Measurements from ENCODE around the gene C14orf93. TPM values are rescaled to one million over a fixed set of nuclear protein-coding genes. Genes with fewer than 3 reads are reported as not detected.

Gene C14orf93
- total RNA-seq, 1 experiment from 2014 or later: 8.2 TPM

DNA sequence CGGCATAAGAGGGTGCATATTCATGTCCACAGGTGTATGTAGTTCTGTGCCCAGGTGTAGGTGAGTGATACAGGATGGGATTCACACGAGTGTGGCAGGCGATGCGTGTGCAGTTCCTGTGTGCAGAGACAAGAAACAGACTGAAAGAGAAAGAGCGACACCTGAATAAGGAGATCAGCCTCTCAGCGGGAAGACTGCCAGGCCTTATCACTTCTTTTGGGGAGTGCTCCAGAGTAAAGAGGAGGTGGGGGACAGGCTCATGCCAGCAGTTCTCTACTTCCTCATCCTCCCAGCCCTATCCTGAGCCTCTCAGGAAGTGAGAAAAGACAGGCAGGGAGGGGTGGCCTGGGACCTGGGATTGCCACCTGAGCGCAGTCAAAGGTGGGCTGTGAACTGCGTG is 34.9 kb upstream of the C14orf93 start:
- no CpG with 5 or more reads among the region's 8 CpGs for whole genome bisulfite sequencing (ENCODE audit: extremely low coverage, insufficient read length, low lambda C conversion rate)
- H3K18ac ChIP-seq (ENCODE audit: insufficient read length, low read depth, low read length): no peak overlapping the region

More for the DNA sequence above, 34.9 kb upstream of the C14orf93 start:
- Histone ChIP-seq H3T11ph (ENCODE audit: low read length) (no peak overlapping the region), H2BK15ac (ENCODE audit: low read depth, low read length) (no peak overlapping the region), H4K91ac (ENCODE audit: insufficient read length, low read depth, low read length) (no peak overlapping the region), H2AK5ac (ENCODE audit: insufficient read length, low read length) (no peak overlapping the region), H3K27ac (ENCODE audit: insufficient read length, low read depth, low read length) (no peak overlapping the region), H3K27me3 (ENCODE audit: insufficient read depth, low read length) (no peaks in the 10 kb centered on the region), H3K4me2 (ENCODE audit: insufficient read depth, insufficient read length, low read length) (no peak overlapping the region), H4K20me1 (ENCODE audit: control insufficient read depth, insufficient read depth, insufficient read length) (no peaks in the 10 kb centered on the region), H2BK20ac (ENCODE audit: low read depth, low read length, poor library complexity, severe bottlenecking) (no peak overlapping the region), H3K4ac (ENCODE audit: low read depth, low read length) (no peak overlapping the region), H3K4me1 (ENCODE audit: insufficient read depth, low read length) (no peaks in the 10 kb centered on the region), H3K23ac (ENCODE audit: insufficient read length, low read depth, low read length) (no peak overlapping the region), H2BK120ac (ENCODE audit: low read depth, low read length, poor library complexity, severe bottlenecking) (no peak overlapping the region), H3K56ac (ENCODE audit: insufficient read length, low read depth, low read length) (no peak overlapping the region), H4K5ac (ENCODE audit: insufficient read length, low read depth, low read length) (no peak overlapping the region), H2BK12ac (ENCODE audit: insufficient read length, low read depth, low read length) (no peak overlapping the region), H4K8ac (replicated peaks; ENCODE audit: insufficient read length, low read depth, low read length) (no peak overlapping the region), H3K9ac (ENCODE audit: extremely low read depth, insufficient read length, low read length) (no peak overlapping the region), H2BK5ac (ENCODE audit: insufficient read length, low read length) (no peak overlapping the region), H3K23me2 (ENCODE audit: insufficient read length, low read depth, low read length, poor library complexity, severe bottlenecking) (no peaks in the 10 kb centered on the region), H3K14ac (ENCODE audit: insufficient read depth, low read length) (no peak overlapping the region), H3K79me1 (ENCODE audit: insufficient read depth, low read depth, low read length, poor library complexity, severe bottlenecking) (no peaks in the 10 kb centered on the region), H3K9me3 (ENCODE audit: control insufficient read depth, low read depth, low read length) (no peaks in the 10 kb centered on the region), H2AFZ (ENCODE audit: low read length) (no peak overlapping the region), H3K79me2 (ENCODE audit: insufficient read depth, low read length) (no peaks in the 10 kb centered on the region)
- Mint-ChIP-seq H3K9me3 (no peaks in the 10 kb centered on the region), H3K4me3 (peak overlapping the region in 1 of 2 experiments; percentile 19; a peak in 1 of 5 replicates), H3K4me1 (peaks cover 6 to 15% of the 10 kb centered on the region in 2 experiments), H3K27me3 (ENCODE audit: low read depth) (peaks cover 1% of the 10 kb centered on the region; the same call in 1 of the 2 replicates), H3K36me3 (ENCODE audit: insufficient read depth in 1 of 3, low read depth in 3 of 3) (peaks cover 7 to 17% (median 16%) of the 10 kb centered on the region in 3 experiments), H3K27ac (peak overlapping the region in 2 of 3 experiments; percentile 9 to 36; a peak in 3 of 7 replicates)
- TF ChIP-seq, protein P1, sequence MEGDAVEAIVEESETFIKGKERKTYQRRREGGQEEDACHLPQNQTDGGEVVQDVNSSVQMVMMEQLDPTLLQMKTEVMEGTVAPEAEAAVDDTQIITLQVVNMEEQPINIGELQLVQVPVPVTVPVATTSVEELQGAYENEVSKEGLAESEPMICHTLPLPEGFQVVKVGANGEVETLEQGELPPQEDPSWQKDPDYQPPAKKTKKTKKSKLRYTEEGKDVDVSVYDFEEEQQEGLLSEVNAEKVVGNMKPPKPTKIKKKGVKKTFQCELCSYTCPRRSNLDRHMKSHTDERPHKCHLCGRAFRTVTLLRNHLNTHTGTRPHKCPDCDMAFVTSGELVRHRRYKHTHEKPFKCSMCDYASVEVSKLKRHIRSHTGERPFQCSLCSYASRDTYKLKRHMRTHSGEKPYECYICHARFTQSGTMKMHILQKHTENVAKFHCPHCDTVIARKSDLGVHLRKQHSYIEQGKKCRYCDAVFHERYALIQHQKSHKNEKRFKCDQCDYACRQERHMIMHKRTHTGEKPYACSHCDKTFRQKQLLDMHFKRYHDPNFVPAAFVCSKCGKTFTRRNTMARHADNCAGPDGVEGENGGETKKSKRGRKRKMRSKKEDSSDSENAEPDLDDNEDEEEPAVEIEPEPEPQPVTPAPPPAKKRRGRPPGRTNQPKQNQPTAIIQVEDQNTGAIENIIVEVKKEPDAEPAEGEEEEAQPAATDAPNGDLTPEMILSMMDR (conservative IDR thresholded peaks at IDR 0.05): no peak
- no peak for DNase-seq

Data from H9 (cell line).